Muscle of leg (tissue), 11 donors: Measurements from ENCODE around the gene NOS2. TPM values are rescaled to one million over a fixed set of nuclear protein-coding genes. Genes with fewer than 3 reads are reported as not detected.

Source experiments
- DNase-seq: peaks from one replicate; pipeline ENCODE4 v3.0.0; 2013
- H3K27ac ChIP-seq: one replicate; pipeline ENCODE4 v1.5.1; 2013; ENCODE audit warnings: mild to moderate bottlenecking, low read length, control low read depth
- H3K27me3 ChIP-seq: one replicate; pipeline ENCODE4 v1.6.1; 2013; ENCODE audit warnings: low read length; ENCODE audit not compliant: control insufficient read depth, insufficient read depth
- H3K36me3 ChIP-seq: one replicate; pipeline ENCODE4 v1.6.1; 2013; ENCODE audit warnings: low read length; ENCODE audit not compliant: control insufficient read depth, insufficient read depth
- H3K4me1 ChIP-seq: one replicate; pipeline ENCODE4 v1.6.1; 2013; ENCODE audit warnings: low read length; ENCODE audit not compliant: control insufficient read depth, insufficient read depth
- H3K4me3 ChIP-seq: one replicate; pipeline ENCODE4 v1.5.1; 2013; ENCODE audit warnings: low read length, control low read depth
- H3K9me3 ChIP-seq: replicated peaks from 2 replicates; pipeline ENCODE4 v1.6.1; 2013; ENCODE audit warnings: low read depth, low read length; ENCODE audit not compliant: control insufficient read depth
- WGBS: methylation state at CpG from one replicate; pipeline ENCODE4 v1.1.5; 2013; ENCODE audit warnings: missing lambda C conversion rate; ENCODE audit not compliant: insufficient coverage; 5-methylcytosine and 5-hydroxymethylcytosine counted together
- polyA plus RNA-seq, 8 donors: library from polyadenylated mRNA; unstranded; fragments of 120-200 nt; gene quantifications; one replicate each; pipeline versions ENCODE4 v1.2.1 to v1.2.3, GENCODE V29; 2013; ENCODE audit warnings: inconsistent platforms in 1 of 8, low replicate concordance in 1 of 8; ENCODE audit not compliant: insufficient read length in 8 of 8, insufficient read depth in 1 of 8
- total RNA-seq: library from RNA; stranded (reverse); fragments of 120-200 nt; gene quantifications from one replicate; pipeline ENCODE4 v1.2.4, GENCODE V29; 2013

The NOS2 gene
- total and polyA plus RNA-seq, 9 donors: 1.5 to 4.3 (median 2.6) TPM

DNA sequence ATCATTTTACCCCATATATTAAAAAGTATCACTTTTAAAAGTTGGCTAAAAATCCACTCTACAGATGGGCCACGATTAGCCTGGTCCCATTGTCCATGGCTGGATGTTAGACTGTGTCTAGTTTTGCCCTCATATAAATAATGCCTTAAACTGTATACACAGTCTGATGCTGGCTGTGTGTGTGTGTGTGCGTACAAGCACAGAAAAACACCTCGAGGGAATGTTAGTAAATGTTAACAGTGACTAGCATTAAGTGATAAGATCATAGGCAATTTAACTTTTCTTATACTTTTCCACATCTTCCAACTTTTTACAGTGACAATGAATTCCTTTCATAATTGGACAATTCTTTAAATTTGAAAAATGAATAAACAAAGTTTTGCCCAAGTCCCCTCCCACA lies 8.2 kb downstream of the NOS2 start:
- H3K9me3 ChIP-seq: no peaks in the 10 kb centered on the region
- no peaks in the 10 kb centered on the region for H3K36me3 ChIP-seq
- H3K4me1 ChIP-seq: peaks cover 4% of the 10 kb centered on the region
- DNase-seq: no peak
- H3K27ac ChIP-seq: no peak overlapping the region
- peaks cover 21% of the 10 kb centered on the region for H3K27me3 ChIP-seq
- no CpG with 5 or more reads among the region's 3 CpGs for WGBS
- no peak overlapping the region for H3K4me3 ChIP-seq

DNA sequence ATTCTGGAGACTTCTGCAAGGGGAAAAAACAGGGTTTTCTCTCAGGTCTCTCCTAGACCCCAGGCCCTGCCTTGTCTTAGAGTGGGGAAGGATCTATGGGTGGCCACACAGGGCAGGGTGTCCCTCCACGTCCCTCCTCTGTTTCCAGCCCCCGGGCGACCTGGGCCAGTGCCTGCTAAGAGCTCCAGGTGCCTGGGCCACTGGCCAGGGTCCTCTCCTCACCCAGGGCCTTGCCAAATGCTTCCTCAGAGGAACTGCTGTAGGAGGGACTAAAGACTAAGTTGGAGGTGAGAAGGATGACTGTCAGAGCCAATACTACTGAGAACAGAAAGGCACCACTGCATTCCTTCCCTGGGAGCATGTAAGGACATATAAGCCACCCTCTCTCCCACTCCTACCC lies 11.4 kb downstream of the NOS2 start:
- DNase-seq: no peak
- H3K4me1 ChIP-seq: peaks cover 4% of the 10 kb centered on the region
- no peaks in the 10 kb centered on the region for H3K9me3 ChIP-seq
- H3K27me3 ChIP-seq: peaks cover 10% of the 10 kb centered on the region
- no peak overlapping the region for H3K4me3 ChIP-seq
- no peaks in the 10 kb centered on the region for H3K36me3 ChIP-seq
- no peak overlapping the region for H3K27ac ChIP-seq
- 80% methylated on average over 1 of the region's 3 CpGs for WGBS

DNA sequence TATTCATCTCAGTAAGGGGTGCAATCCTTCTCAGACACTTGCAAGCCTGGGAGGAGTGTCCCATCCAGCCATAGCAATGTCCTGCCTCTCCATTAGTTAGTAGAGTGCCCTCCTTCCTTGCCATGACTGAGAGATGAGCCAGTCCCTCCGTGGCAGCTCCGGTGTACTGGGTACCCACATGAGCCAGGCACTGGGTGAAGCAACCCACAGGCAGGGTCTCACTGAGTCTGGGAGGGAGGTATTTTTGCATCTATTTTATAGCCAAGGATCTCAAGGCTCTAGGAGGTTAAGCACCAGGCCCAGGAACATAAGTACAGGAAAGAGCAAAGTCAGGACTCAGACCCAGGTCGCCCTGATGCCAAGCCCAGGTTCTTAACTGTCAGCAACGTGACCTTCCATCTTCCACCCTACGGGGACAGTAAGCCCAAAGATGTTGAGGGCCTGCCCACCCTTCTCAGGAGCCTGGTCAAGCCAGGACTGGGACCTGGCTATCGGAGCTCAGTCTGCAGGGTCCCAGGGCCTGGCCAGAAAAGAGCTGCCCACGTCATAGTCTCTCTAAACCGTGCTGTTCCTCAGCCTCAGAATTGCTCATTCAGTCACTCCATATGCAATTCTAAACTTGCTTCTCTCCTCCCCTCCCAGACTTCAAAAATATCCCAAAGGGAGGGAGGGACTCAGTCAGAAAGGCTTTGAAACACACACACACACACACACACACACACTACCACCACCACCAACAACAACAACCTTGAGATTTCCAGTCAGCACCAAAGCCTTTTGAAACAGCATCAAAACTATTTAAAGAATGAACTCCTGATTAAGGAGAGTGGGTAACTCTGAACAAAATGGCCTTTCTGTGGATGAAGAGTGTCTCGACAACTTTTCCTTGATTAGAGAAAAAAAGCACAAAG lies 16.6 kb downstream of the NOS2 start:
- DNase-seq: no peak
- H3K9me3 ChIP-seq: no peaks in the 10 kb centered on the region
- WGBS: 74% methylated on average over 4 of the region's 9 CpGs
- no peaks in the 10 kb centered on the region for H3K36me3 ChIP-seq
- no peak overlapping the region for H3K4me3 ChIP-seq
- H3K4me1 ChIP-seq: no peaks in the 10 kb centered on the region
- H3K27me3 ChIP-seq: no peaks in the 10 kb centered on the region
- peak overlapping the region; percentile 3 for H3K27ac ChIP-seq

DNA sequence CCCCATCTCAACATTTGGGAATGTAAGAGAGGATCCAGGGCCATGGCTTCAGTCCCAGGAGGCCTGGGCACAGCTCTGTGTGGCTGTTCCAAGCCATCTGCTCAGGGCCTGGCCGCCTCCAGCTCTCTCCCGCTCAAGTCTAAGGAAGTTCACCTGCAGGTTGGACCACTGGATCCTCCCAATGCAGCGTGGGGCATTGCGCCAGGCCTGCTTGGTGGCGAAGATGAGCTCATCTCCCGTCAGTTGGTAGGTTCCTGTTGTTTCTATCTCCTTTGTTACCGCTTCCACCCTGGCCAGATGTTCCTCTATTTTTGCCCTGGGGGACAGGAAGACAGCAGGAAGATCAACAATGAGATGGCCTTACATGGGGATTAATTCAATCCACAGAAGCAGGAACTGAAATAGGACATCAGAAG lies 17.5 kb downstream of the NOS2 start:
- no peaks in the 10 kb centered on the region for H3K9me3 ChIP-seq
- no peak overlapping the region for H3K4me3 ChIP-seq
- no peaks in the 10 kb centered on the region for H3K27me3 ChIP-seq
- no peaks in the 10 kb centered on the region for H3K4me1 ChIP-seq
- WGBS: 76% methylated on average over 7 of the region's 7 CpGs
- H3K27ac ChIP-seq: no peak overlapping the region
- peak; percentile 48 for DNase-seq
- no peaks in the 10 kb centered on the region for H3K36me3 ChIP-seq

DNA sequence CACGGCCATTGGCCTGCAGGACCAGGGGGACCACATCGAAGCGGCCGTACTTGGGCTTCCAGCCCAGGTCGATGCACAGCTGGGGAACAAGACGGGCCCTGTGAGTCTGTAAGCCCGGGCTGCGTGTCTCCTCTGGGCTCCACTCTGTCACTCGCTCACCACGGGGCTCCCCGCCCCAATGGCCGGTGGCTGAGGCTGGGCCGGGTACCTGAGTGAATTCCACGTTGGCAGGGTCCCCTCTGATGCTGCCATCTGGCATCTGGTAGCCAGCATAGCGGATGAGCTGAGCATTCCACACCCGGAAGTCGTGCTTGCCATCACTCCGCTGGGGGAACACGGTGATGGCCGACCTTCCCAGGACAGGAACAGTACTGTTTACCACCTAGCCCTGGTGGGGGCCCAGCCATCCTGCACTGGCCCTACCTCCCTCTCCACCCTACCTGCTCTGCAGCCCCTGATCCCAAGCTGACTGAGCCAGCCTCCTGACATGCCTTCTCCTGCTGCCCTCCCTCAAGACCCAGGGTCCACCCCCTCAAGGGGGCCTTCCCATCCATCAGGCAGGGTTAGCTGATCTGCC lies 19.4 kb downstream of the NOS2 start:
- DNase-seq: no peak
- no peaks in the 10 kb centered on the region for H3K4me1 ChIP-seq
- WGBS: 87% methylated on average over 20 of the region's 20 CpGs
- no peak overlapping the region for H3K4me3 ChIP-seq
- H3K9me3 ChIP-seq: no peaks in the 10 kb centered on the region
- no peaks in the 10 kb centered on the region for H3K27me3 ChIP-seq
- no peak overlapping the region for H3K27ac ChIP-seq
- H3K36me3 ChIP-seq: no peaks in the 10 kb centered on the region

DNA sequence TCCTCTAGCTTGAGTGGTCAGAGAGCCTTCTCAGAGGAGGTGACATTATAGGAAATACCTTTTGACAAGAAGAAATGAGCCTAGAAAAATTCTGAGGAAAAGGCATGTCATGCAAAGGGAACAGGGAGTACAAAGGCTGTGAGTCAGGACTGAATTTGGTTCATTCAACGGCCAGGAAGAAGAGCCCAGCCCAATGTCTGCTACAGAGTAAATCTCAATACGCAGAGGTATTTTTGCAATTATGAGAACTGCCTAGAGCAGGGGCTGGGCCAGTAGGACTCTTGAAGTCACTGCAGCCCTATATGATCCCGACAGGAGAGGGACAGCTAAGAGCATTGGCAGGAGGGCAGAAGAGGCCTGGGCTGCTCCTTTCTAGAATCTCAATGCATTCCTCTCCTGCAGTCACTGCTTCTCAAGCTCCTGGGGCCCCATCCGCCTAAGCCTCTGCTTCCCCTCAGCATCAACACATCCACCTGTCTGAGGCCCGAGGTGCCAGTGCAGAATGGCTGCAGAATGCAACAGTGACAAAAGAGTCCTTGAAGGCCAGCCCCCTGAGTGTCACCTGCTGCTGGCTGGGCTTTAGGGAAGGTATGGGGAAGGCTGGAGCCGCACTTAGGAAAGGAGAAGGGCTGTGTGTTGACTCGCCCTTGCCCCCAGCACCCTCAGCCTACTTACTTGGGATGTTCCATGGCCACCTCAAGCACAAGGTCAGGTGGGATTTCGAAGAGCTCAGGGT lies 20.1 kb downstream of the NOS2 start:
- DNase-seq: no peak
- H3K4me1 ChIP-seq: no peaks in the 10 kb centered on the region
- no peaks in the 10 kb centered on the region for H3K27me3 ChIP-seq
- H3K9me3 ChIP-seq: no peaks in the 10 kb centered on the region
- no peak overlapping the region for H3K4me3 ChIP-seq
- WGBS: 79% methylated on average over 6 of the region's 8 CpGs
- no peak overlapping the region for H3K27ac ChIP-seq
- H3K36me3 ChIP-seq: no peaks in the 10 kb centered on the region

- H3K27ac ChIP-seq: no peak overlapping the region
- no peak for DNase-seq
- H3K4me3 ChIP-seq: no peak overlapping the region
- 74% methylated on average over 2 of the region's 4 CpGs for WGBS
- H3K36me3 ChIP-seq: no peaks in the 10 kb centered on the region
- no peaks in the 10 kb centered on the region for H3K9me3 ChIP-seq
- no peaks in the 10 kb centered on the region for H3K27me3 ChIP-seq
- no peaks in the 10 kb centered on the region for H3K4me1 ChIP-seq
Observed at GRCh38 chr17:27778183-27778582, 22.1 kb downstream of the NOS2 start.

- Histone ChIP-seq H3K36me3 (no peaks in the 10 kb centered on the region), H3K4me3 (no peak overlapping the region), H3K27me3 (no peaks in the 10 kb centered on the region), H3K4me1 (no peaks in the 10 kb centered on the region), H3K9me3 (no peaks in the 10 kb centered on the region), H3K27ac (no peak overlapping the region)
- 65% methylated on average over 10 of the region's 11 CpGs for WGBS
- no peak for DNase-seq
Observed at GRCh38 chr17:27776882-27777624, 23.3 kb downstream of the NOS2 start.

DNA sequence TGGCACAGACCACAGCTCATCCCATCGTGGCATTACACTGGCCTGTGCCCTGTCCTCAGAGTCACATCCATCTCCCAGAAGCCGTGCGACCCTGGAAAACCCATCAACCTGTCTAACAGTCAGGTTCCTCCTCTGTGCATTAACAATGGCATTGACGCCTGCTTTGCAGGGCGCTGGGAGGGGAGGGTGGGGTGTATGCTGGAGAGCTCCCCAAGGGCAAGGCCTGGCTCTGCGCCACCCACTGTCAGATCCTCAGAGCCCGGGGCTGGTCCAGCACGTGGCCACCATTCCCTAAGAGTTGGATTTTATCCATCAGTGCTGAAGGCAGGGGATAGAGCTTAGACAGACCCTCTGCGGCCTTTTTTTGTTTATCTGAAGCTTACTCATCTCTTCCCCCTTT lies 28.7 kb downstream of the NOS2 start:
- H3K4me3 ChIP-seq: no peak overlapping the region
- no peaks in the 10 kb centered on the region for H3K36me3 ChIP-seq
- no peaks in the 10 kb centered on the region for H3K27me3 ChIP-seq
- no peak for DNase-seq
- WGBS: 67% methylated on average over 3 of the region's 9 CpGs
- no peaks in the 10 kb centered on the region for H3K4me1 ChIP-seq
- H3K27ac ChIP-seq: no peak overlapping the region
- H3K9me3 ChIP-seq: no peaks in the 10 kb centered on the region

DNA sequence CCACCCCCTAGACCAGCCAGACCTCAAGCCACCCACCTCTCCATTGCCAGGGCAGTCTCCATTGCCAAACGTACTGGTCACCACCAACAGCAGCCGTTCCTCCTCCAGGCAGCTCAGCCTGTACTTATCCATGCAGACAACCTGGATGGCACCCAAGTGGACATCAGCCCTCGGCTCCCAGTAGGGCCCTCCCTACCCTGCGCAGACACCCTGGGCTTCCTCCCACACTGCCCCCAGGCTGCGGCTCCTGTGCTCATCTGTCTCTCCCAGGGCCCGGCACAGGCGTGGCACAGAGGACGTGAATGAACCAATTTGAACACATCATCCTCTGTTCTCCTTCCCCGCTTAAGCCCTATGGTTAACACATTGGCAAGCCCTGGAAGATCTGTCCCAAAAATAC lies 29.5 kb downstream of the NOS2 start:
- Histone ChIP-seq H3K4me3 (no peak overlapping the region), H3K4me1 (no peaks in the 10 kb centered on the region), H3K27ac (no peak overlapping the region), H3K9me3 (no peaks in the 10 kb centered on the region), H3K36me3 (no peaks in the 10 kb centered on the region), H3K27me3 (no peaks in the 10 kb centered on the region)
- WGBS: 84% methylated on average over 8 of the region's 9 CpGs
- no peak for DNase-seq
